ENCODE data around the gene TAOK1. TPM values are rescaled to one million over a fixed set of nuclear protein-coding genes. Genes with fewer than 3 reads are reported as not detected.

TAOK1 gene
- total RNA-seq, 1 experiment from 2014 or later: 87.7 TPM

GRCh38 chr17:29451121-29451742 lies 61.1 kb downstream of the TAOK1 start:
- peak overlapping the region; percentile 9 for H3K27ac Mint-ChIP-seq (ENCODE audit: unreplicated experiment)
- no peaks in the 10 kb centered on the region for H3K9me3 ChIP-seq

DNA sequence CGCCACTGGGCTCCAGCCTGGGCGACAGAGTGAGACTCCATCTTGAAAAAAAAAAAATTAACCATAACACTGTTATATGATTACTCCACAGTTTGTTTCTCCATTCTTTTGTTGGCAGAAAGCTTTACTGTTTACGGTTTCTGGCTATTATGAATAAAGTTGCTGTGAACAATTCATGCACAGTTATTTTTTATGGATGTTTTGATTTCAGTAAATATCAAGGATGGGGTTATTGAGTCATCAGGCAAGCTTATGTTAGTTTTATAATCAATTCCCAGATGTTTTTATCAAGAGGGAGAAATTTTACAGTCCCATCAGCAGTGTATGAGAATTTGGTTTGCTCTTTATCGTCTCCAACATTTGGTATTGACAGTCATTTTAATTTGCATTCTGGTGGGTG lies 67.9 kb downstream of the TAOK1 start:
- Histone ChIP-seq H3K36me3 (ENCODE audit: control insufficient read depth, insufficient read depth, low read length) (no peaks in the 10 kb centered on the region), H3K9me3 (no peaks in the 10 kb centered on the region), H3K27me3 (replicated peaks; ENCODE audit: control insufficient read depth, insufficient read depth, low read length) (no peaks in the 10 kb centered on the region), H3K4me1 (no peaks in the 10 kb centered on the region), H3K4me3 (ENCODE audit: low read depth, low read length) (no peak overlapping the region)
- ChIA-PET CTCF (no interaction called here), POLR2A (no interaction called here)
- Mint-ChIP-seq H3K4me3 (ENCODE audit: unreplicated experiment) (no peak overlapping the region), H3K27ac (ENCODE audit: unreplicated experiment) (no peak overlapping the region), H3K27me3 (ENCODE audit: insufficient read depth, unreplicated experiment) (no peaks in the 10 kb centered on the region), H3K9me3 (ENCODE audit: unreplicated experiment) (no peaks in the 10 kb centered on the region), H3K4me1 (ENCODE audit: low read depth, unreplicated experiment) (peaks cover 7% of the 10 kb centered on the region), H3K36me3 (ENCODE audit: insufficient read depth, unreplicated experiment) (peaks cover 71% of the 10 kb centered on the region)
- TF ChIP-seq, protein P1, sequence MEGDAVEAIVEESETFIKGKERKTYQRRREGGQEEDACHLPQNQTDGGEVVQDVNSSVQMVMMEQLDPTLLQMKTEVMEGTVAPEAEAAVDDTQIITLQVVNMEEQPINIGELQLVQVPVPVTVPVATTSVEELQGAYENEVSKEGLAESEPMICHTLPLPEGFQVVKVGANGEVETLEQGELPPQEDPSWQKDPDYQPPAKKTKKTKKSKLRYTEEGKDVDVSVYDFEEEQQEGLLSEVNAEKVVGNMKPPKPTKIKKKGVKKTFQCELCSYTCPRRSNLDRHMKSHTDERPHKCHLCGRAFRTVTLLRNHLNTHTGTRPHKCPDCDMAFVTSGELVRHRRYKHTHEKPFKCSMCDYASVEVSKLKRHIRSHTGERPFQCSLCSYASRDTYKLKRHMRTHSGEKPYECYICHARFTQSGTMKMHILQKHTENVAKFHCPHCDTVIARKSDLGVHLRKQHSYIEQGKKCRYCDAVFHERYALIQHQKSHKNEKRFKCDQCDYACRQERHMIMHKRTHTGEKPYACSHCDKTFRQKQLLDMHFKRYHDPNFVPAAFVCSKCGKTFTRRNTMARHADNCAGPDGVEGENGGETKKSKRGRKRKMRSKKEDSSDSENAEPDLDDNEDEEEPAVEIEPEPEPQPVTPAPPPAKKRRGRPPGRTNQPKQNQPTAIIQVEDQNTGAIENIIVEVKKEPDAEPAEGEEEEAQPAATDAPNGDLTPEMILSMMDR (IDR thresholded peaks at IDR 0.05; ENCODE audit: insufficient read depth in 1 of 2, low read depth in 1 of 2, low read length in 1 of 2, severe bottlenecking in 1 of 2, unreplicated experiment in 1 of 2): no peak
- BruUV-seq (replicated peaks): no TSS peak
- intact Hi-C loops (cut with micrococcal nuclease; ENCODE audit: unreplicated experiment): no loop called here
- DNase-seq: no peak

More at GRCh38 chr17:29451121-29451742, 61.1 kb downstream of the TAOK1 start:
- peaks cover 10% of the 10 kb centered on the region for H3K4me1 ChIP-seq
- peaks cover 49% of the 10 kb centered on the region for H3K36me3 Mint-ChIP-seq (ENCODE audit: insufficient read depth, unreplicated experiment)
- no peaks in the 10 kb centered on the region for H3K9me3 Mint-ChIP-seq (ENCODE audit: unreplicated experiment)
- no peak overlapping the region for H3K4me3 ChIP-seq (ENCODE audit: low read depth, low read length)
- intact Hi-C loops (cut with micrococcal nuclease; ENCODE audit: unreplicated experiment): no loop called here
- POLR2A ChIA-PET: no interaction called here
- H3K36me3 ChIP-seq (ENCODE audit: control insufficient read depth, insufficient read depth, low read length): peaks cover 2% of the 10 kb centered on the region; the same call in 1 of the 2 replicates
- BruUV-seq (replicated peaks): no TSS peak
- TF ChIP-seq, protein P1 (IDR thresholded peaks at IDR 0.05; ENCODE audit: insufficient read depth in 1 of 2, low read depth in 1 of 2, low read length in 1 of 2, severe bottlenecking in 1 of 2, unreplicated experiment in 1 of 2): no peak
- CTCF ChIA-PET: interaction anchor here (0.6 kb wide), 1 partner anchor 140 kb away, joined by 9 read pairs; no protein-coding TSS in a partner anchor
- no peak overlapping the region for H3K4me3 Mint-ChIP-seq (ENCODE audit: unreplicated experiment)
- DNase-seq: no peak
- H3K4me1 Mint-ChIP-seq (ENCODE audit: low read depth, unreplicated experiment): peaks cover 10% of the 10 kb centered on the region
- no peaks in the 10 kb centered on the region for H3K27me3 ChIP-seq (replicated peaks; ENCODE audit: control insufficient read depth, insufficient read depth, low read length)
- H3K27me3 Mint-ChIP-seq (ENCODE audit: insufficient read depth, unreplicated experiment): no peaks in the 10 kb centered on the region

GRCh38 chr17:29461483-29462206 lies 71.5 kb downstream of the TAOK1 start:
- H3K9me3 ChIP-seq: no peaks in the 10 kb centered on the region
- BruUV-seq (replicated peaks): no TSS peak
- CTCF ChIA-PET: no interaction called here
- intact Hi-C loops (cut with micrococcal nuclease; ENCODE audit: unreplicated experiment): no loop called here
- no peaks in the 10 kb centered on the region for H3K9me3 Mint-ChIP-seq (ENCODE audit: unreplicated experiment)
- DNase-seq: no peak
- TF ChIP-seq, protein P1 (IDR thresholded peaks at IDR 0.05; ENCODE audit: insufficient read depth in 1 of 2, low read depth in 1 of 2, low read length in 1 of 2, severe bottlenecking in 1 of 2, unreplicated experiment in 1 of 2): no peak
- H3K4me1 Mint-ChIP-seq (ENCODE audit: low read depth, unreplicated experiment): peaks cover 7% of the 10 kb centered on the region
- H3K36me3 ChIP-seq (ENCODE audit: control insufficient read depth, insufficient read depth, low read length): no peaks in the 10 kb centered on the region
- no peak overlapping the region for H3K27ac Mint-ChIP-seq (ENCODE audit: unreplicated experiment)
- H3K27me3 ChIP-seq (replicated peaks; ENCODE audit: control insufficient read depth, insufficient read depth, low read length): no peaks in the 10 kb centered on the region
- POLR2A ChIA-PET: no interaction called here
- peaks cover 71% of the 10 kb centered on the region for H3K36me3 Mint-ChIP-seq (ENCODE audit: insufficient read depth, unreplicated experiment)
- no peak overlapping the region for H3K4me3 Mint-ChIP-seq (ENCODE audit: unreplicated experiment)
- no peaks in the 10 kb centered on the region for H3K4me1 ChIP-seq
- H3K27me3 Mint-ChIP-seq (ENCODE audit: insufficient read depth, unreplicated experiment): no peaks in the 10 kb centered on the region
- H3K4me3 ChIP-seq (ENCODE audit: low read depth, low read length): no peak overlapping the region
